GM04504 (cell line): ENCODE data around the gene DAPK3.
"Not testable (repeated sequence)": the region's sequence is repeated elsewhere in the genome, so short reads cannot be mapped to it uniquely, and the experiment has no call there.

Experiments
- DNase-seq: peaks from one replicate; pipeline ENCODE4 v3.0.0-alpha.2; 2012; ENCODE audit warnings: low read depth

DAPK3 gene

DNA sequence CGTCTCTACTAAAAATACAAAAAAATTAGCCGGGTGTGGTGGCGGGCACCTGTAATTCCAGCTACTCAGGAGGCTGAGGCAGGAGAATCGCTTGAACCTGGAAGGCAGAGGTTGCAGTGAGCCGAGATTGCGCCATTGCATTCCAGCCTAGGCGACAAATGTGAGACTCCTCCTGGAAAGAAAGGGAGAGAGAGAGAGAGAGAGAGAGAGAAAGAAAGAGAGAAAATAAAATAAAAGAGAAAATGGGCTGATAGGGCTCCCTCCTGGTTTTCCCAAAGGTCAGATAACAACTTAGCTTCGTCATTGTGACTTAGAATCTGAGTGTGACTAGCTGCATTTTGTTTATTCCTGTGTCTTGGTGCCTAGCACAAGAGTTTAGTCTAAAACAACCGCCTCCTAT, 34.5 kb upstream of the DAPK3 start:
- DNase-seq: not testable (repeated sequence)

DNA sequence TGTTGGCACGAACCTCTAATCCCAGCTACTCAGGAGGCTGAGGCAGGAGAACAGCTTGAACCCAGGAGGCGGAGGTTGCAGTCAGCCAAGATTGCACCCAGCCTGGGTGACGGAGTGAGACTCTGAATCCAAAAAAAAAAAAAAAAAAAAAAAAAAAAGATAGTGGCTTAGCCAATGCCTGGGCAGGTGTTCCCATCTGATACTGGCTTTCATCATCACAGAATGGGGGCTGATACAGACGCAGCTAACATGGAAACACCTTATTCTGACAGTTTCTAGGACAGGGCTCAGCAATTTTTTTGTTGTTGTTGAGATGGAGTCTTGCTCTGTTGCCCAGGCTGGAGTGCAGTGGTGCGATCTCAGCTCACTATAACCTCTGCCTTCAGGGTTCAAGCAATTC, 29.9 kb upstream of the DAPK3 start:
- DNase-seq: not testable (repeated sequence)

DNA sequence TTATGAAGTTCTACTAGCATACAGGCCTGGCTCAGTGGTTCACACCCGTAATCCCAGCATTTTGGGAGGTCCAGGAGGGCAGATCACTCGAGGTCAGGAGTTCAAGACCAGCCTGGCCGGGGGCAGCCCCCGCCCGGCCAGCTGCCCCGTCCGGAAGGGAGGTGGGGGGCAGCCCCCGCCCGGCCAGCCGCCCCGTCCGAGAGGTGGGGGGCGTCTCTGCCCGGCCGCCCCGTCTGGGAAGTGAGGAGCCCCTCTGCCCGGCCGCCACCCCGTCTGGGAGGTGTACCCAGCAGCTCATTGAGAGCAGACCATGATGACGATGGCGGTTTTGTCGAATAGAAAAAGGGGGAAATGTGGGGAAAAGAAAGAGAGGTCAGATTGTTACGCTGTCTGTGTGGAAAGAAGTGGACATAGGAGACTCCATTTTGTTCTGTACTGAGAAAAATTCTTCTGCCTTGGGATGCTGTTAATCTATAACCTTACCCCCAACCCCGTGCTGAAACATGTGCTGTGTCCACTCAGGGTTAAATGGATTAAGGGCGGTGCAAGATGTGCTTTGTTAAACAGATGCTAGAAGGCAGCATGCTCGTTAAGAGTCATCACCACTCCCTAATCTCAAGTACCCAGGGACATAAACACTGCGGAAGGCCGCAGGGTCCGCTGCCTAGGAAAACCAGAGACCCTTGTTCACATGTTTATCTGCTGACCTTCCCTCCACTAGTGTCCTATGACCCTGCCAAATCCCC, 27.9 kb upstream of the DAPK3 start:
- not testable (repeated sequence) for DNase-seq

DNA sequence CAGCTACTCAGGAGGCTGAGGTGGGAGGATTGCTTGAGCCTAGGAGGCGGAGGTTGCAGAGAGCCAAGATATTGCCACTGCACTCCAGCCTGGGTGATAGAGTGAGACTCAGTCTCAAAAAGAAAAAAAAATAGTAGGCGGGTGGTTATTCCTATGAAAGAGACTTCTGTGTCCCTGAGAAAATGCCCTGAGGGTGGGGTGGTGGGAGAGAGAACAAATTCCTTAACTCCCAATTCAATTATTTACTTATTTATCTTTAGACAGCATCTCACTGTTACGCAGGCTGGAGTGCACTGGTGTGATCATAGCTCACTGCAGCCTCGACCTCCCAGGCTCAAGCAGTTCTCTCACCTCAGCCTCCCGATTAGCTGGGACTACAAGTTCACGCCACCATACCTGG, 24.7 kb upstream of the DAPK3 start:
- no peak for DNase-seq

DNA sequence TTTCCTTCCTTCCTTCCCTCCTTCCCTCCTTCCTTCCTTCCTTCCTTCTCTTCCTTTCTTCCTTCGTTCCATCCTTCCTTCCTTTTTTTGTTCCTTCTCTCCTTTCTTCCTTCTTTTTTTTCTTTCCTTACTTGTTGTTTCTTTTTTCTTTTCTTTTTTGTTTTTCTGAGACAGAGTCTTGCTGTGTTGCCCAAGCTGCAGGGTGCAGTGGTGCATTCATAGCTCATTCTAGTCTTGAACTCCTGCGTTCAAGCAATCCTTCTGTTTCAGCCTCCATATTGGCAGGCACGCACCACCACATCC, 19.9 kb upstream of the DAPK3 start:
- DNase-seq: no peak

DNA sequence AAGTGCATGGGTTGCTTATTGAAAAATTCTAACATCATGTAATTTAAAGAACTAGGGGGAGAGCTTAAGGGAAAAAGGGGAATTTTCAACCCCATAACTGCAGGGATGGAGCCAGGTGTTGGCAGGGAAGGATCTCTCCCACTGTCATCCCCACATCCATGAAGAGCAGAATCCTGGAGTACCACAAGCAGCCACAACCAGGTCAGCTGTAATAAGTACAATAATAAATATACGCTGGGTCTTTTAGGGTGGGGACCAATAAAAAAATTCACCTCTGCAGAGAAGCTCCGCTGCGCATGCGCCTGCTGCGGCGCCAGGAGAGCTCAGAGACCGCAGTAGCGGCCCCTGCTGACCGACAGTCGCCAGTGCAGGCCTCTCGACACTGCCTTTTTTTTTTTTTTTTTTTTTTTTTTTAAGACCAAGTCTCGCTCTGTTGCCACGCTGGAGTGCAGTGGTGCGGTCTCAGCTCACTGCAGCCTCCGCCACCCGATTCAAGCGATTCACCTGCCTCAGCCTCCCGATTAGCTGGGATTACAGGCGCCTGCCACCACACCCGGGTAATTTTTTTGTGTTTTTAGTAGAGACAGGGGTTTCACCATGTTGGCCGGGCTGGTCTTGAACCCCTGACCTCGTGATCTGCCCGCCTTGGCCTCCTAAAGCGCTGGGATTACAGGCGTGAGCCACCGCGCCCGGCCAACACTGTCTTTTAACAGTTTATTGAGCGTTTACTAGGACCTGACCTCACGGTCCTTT, 16.9 kb upstream of the DAPK3 start:
- no peak for DNase-seq

DNA sequence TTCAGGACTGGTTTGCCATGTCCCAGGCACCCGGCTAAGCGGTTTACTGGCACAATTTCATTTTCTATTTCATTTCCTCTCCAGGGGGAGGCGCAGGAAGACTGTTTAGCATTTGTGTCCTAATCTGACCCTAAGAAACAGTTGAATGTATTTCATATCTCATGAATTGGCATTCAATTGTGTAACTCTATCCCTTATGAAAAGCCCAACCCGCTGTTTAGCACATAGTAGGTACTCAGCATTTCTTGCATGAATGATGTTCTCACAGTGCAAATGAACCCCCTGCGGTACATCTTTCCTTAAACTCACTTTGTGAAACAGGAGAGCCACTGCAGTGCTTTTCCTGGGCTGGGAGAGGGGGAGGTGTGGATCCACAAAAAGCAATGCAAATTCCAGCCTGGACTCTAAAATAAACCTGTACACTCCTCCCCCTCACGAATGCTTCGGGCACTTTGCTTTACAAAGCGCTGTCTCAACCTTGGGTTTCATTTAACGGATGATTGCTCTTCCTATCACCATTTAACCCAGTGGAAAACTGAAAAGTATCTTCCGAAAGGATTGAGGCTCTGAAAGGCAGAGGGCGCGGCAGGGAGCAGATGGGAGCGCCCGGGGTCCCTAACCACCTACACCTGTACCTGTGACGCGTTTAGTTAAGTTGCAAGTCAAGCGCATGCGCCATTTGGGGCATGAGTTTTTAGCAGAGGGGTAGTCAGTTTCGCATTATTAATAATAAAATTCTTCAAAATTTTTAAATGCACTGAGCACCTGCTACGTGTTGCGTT, 15.6 kb upstream of the DAPK3 start:
- DNase-seq: no peak

DNA sequence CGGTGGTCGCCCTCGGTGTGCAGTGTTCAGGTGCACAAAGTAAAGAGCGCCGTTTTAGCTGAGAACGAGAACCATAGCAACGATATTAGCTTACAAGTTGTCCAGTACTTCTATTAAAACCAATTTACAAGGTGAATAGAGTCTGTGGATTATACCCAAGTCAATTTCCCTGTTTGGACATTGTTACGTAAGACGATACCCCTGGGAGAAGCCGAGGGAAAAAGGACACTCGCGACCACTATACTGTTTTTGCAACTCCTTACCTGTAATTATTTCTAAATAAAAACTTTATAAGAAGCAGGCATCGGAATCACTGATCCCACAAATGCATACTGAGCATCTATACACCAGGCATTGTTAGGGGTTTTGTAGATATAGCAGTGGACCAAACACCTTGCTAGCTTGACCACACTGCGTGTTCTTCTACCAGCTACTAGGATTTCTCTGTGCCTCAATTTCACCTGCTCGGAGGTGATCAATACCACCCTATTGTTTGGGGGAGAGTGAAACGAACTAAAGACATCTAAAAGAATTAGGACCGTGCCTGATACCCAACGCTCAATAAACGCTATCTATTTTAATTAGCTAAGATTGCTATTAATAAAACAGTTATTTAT, 14.9 kb upstream of the DAPK3 start:
- DNase-seq: no peak

DNA sequence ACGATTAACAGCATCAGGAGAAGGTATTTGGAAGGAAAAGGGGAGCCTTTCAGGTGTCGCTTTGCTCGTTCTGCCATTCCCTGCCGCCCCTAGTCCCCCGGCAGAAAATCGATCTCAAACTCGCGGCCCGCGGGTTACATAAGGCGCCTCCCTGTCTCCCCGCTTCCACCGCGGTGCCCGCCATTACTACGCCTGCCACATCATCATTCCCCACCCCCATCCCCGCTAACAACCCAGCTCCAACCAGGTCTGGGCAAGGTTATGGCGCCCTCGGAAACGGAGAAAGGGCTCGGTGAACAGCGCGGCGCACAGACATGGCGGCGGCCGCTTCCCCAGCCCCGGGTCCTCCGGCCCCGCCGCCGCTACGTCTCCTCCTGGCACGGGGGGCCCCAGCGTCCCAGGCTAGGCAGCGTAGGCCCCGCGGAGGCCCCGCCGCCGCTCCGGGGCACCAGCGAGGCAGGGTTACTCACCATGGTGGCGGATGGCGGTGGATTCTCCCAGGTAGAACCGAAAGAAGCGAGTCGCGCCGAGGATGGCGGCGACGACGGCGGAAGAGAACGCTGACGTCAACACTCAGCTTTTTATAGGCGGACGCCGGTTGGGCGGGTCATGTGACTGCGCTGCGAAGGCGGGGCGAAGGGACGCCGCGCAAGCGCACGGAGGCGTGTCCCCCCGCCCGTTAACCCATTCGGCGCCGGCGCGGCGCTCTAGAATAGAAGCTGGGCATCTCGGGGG, 14.2 kb upstream of the DAPK3 start, which contains the start of gene EEF2:
Gene EEF2 (minus strand): TSS at position 556 of the 735 bp plus-strand sequence. CDS start 83 bp downstream, at position 473.
- DNase-seq: peak; percentile 74

DNA sequence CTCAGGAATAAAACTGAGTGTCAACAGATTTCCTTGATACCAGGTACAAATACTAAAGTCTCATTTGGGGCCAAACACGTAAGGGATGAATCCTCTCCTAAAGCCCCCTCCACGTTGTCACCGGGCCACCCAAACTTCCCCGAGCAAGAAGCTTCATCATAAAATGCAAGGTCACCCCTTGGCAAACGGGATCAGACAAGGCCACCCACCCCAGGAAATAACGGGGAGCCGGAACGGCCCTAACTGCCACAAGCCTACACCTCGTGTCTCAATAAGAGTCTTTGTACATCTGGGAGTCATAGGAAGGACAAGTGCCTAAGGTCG, 13.6 kb upstream of the DAPK3 start:
- no peak for DNase-seq

DNA sequence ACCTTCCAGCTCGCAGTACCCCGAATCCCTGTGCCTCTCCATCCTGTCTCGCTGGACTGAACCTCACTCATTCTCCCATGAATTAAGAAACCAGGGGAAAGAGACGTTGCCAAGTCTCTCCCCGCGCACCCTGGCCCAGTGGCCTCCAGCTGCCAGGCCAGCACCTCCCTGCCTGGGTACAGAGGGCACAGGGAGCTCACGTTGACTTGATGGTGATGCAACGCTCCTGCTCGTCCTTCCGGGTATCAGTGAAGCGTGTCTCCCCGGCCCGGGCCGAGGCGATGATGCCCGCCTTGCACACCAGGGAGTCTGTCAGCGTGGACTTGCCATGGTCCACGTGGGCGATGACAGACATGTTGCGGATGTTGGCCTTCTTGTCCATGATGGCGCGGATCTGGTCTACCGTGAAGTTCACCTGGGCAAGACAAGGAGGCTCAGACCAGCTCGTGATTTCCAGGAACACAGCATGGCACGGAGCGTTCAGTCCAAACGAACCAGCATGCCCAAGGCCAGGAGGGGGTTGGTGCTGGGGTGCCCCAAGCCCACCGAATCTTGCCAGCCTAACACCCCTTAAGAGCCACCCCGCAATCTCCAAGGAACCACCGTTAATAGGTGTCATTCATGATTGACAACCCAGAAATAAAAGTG, 13.2 kb upstream of the DAPK3 start:
- DNase-seq: no peak

DNA sequence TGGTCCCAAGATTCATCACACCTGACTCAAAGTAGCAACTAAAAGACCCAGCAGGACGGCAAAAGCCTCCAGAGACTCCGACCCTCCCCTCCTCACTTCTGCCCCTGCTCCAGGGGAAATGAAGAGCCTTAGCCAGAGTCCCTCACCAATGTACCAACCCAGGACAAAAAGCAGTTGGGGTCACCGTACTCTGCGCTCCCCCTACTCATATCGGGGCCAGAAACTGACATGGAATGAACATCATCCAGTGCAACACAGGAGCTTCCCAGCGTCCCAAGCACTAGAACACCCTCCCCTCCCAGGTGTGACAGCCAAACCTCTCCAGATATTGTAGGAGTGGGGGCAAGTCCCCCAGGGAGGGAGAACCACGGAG, 12.6 kb upstream of the DAPK3 start:
- no peak for DNase-seq

DNA sequence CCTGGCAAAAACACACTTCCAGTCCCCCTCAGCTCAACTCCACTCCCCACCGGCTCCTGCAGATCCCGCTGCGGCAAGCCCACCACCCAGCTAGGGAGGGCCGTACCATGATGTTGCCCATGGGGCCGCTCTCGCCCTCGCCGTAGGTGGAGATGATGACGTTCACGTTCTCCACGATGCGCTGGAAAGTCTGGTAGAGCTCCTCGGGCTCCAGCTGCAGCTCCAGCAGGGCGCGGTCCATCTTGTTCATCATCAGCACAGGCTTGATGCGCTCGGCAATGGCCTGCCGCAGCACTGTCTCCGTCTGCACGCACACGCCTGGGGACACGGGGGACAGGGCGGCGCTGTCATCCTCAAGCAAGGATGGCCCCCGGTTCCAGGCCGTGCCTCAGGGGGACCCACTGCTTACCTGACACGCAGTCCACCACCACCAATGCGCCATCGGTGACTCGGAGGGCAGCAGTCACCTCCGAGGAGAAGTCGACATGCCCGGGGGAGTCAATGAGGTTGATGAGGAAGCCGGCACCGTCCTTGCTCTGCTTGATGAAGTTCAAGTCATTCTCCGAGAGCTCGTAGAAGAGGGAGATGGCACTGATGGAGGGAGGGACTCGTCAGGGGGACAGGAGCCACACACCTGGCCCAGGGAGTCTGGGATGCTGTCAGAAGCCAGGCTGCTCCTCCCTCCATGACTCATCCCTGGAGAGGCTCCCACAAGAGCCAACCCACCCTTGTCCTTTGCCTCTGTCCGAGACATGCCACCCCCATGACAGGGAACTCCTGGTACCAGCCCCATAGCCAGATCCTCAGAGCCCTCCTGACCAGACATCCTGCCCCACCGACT, 12.0 kb upstream of the DAPK3 start:
- DNase-seq: no peak

DNA sequence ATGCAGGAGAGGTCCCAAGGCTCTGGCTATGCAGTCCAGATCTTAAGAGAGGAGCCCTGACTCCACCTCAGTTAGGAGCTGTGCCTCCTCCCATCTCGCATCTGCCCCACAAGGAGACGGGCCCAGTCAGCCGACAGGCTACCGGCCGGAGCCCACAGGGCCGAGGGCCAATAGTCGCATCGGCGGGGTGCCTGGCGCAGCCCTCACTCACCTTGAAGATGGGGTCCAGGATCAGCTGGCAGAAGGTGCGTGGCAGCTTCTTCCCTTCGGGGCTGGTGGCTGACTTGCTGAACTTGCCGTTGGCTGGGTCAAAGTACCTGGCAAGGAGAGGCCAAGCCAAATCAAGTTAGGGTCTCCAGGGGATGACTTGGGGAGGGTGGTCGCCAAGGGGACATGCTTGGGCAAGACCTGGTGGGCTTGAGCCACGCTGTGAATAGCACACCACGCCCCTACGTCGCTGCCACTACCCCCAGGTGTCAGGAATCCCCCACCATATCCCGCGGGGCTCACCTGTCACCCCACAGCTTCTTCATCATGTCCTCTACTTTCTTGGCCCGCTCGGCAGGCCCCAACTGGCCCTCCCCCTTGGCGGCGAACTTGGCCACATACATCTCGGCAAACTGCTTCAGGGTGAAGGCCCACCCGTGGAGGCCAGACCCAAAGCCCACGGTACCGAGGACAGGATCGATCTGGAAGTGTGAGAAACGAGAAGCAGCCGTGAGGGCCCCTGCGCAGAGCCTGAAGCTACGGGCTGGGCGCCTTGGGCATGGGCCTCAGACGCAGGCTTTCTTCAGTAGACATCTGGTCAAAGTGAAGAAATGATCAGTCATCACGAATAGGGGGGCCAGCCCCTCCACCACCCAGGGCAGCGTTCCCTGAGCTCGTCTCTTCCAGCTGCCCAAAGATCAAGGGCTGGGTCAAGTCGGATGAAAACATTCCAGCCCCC, 11.1 kb upstream of the DAPK3 start:
- DNase-seq: no peak

DNA sequence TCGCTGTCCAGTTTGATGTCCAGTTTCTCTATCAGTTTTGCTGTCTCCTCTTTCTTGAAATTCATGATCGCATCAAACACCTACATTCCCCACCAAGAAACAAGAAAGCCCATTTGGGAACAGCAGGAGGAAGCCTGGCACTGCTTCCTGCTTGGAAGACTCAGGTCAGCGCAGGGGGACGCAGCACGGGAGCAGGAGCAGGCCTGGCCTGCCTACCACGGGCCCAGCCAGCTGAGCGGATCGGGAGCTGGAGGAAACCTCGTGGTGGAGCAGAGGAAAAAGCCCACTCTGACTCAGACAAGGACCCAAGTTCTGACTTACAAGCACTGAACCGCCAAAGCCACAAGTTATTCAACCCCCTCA, 10.5 kb upstream of the DAPK3 start:
- DNase-seq: no peak

DNA sequence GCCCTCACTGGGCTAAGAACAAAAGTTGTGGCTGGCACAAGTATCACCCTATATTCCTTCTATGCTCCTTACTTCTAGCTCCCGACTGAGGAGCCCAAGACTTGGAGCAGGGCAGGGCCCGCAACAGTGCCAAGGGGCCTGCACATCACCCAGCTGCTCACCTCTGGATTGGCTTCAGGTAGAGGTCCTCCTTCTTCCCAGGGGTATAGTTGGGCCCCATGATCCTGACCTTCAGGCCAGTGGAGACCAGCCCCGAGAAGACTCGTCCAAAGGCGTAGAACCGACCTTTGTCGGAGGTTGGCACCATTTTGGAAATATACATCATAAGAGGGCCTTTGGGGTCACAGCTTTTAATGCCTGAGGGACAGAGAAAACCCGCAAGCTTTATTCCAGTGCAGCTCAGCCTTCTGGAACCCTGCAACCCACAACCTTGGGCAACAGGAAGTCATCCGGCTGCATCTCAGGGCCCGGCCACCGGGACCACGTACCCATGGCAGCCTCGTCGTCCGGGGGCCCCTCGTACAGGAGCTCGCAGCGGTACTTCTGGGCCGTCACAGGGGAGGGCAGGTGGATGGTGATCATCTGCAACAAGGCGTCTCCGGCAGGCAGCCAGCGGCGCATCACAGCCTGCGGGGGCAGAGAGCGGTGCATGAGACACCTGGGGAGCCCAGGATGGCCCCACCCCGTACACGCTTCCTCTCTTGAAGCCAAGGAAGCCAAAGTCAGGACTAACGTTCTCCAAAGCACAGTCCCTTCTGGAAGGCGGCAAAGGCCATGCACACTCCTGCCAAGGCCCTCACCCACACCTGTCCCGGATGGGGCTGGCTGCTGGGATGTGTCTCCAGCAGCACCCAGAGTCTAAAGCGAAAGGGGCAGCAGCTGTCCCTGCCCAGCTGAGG, 9.7 kb upstream of the DAPK3 start:
- DNase-seq: no peak

DNA sequence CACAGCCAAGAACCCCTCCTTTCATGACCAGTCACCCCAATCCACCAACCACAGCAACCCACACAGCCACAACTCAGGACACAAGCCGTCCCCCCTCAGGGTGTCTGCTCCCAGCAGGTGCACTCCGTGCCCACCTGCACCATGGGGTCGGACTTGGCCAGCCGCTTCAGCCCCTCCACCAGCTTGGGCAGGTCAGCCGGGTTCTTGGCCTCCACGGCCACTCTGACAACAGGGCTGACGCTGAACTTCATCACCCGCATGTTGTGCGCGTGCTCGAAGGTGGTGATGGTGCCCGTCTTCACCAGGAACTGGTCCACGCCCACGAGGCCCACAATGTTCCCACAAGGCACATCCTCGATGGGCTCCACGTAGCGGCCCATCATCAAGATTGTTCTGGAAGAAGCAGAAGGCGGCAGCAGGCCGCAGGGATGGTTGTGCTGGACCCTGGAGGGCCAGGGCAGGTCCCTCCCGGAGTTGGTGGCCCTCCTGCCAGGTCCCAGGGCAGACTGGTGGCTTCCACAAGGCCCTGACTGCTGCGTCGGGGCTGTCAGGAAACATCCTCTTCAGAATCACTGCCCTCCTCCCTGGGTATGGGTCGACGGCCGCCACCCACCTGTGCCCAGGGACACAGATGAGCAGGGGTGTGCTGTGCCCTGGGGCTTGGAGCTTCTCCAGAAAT, 8.9 kb upstream of the DAPK3 start:
- no peak for DNase-seq

DNA sequence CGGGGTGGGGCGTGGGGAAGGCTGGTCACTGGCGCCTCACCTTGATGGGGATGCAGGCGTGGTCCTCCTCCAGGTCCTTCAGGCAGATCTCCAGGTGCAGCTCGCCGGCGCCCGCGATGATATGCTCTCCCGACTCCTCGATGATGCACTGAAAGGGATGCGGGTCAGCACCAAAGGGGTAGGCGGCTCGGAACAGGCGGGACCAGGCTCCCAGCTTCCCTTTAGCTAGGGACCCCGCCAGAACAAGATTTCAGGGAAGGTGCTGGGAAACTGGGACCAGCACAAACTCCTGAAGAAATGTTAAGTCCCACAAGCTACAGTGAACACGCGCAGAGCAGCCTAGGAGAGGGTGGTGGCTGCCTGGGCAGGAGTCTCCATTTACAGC, 8.4 kb upstream of the DAPK3 start:
- DNase-seq: no peak
